Gastrocnemius medialis (tissue), 4 donors: ENCODE data around the gene CRYGS.

Experiments
- CTCF ChIP-seq, 5 experiments: fragments of 450-650 bp in 3 of 5; fragments of 200-600 bp in 2 of 5; sonication (generic) in 2 of 5; IDR thresholded peaks in 4 of 5; conservative IDR thresholded peaks in 1 of 5; 1 replicate in 4 of 5; 2 replicates in 1 of 5; pipeline ENCODE4 v1.5.1; 2016 to 2019; ENCODE audit warnings: antibody characterized with exemption in 5 of 5, mild to moderate bottlenecking in 3 of 5, moderate library complexity in 3 of 5
- POLR2A ChIP-seq, 2 donors: fragments of 450-650 bp; IDR thresholded peaks; one replicate each; pipeline ENCODE4 v1.6.1; 2017; ENCODE audit warnings: antibody characterized with exemption in 2 of 2, mild to moderate bottlenecking in 2 of 2, moderate library complexity in 2 of 2

- no peak for TF ChIP-seq CTCF (IDR thresholded peaks at IDR 0.05 in 4 of 5, conservative IDR thresholded peaks at IDR 0.05 in 1 of 5)
- no peak for TF ChIP-seq POLR2A (IDR thresholded peaks at IDR 0.05)
Observed at GRCh38 chr3:186589121-186589520, 44.9 kb upstream of the CRYGS start.
